ENCODE results near the gene XYLT1. TPM values are rescaled to one million over a fixed set of nuclear protein-coding genes. Genes with fewer than 3 reads are reported as not detected.

The XYLT1 gene
- total RNA-seq, 1 experiment from 2014 or later = 7.5 TPM

DNA sequence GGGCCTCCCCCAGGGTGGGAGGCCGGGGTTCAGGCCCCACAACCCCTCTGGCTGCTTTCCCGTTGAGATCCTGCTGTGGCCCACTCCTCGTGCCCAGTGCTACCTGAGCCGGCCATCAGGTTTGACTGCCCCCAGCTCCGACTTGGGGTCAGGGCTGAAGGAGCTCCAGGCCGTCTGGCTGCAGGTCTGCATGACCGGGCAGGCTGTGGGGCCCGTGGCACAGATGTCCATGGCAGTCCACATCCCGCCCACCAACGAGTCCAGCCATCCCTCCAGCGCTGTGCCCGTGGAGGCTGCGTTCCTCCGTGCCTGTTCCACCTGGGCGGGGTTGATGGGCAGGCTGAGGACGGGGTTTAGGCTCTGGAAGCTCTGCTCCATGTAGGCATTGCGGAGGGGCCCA lies 362.2 kb downstream of the XYLT1 start:
- TF ChIP-seq, protein P1, sequence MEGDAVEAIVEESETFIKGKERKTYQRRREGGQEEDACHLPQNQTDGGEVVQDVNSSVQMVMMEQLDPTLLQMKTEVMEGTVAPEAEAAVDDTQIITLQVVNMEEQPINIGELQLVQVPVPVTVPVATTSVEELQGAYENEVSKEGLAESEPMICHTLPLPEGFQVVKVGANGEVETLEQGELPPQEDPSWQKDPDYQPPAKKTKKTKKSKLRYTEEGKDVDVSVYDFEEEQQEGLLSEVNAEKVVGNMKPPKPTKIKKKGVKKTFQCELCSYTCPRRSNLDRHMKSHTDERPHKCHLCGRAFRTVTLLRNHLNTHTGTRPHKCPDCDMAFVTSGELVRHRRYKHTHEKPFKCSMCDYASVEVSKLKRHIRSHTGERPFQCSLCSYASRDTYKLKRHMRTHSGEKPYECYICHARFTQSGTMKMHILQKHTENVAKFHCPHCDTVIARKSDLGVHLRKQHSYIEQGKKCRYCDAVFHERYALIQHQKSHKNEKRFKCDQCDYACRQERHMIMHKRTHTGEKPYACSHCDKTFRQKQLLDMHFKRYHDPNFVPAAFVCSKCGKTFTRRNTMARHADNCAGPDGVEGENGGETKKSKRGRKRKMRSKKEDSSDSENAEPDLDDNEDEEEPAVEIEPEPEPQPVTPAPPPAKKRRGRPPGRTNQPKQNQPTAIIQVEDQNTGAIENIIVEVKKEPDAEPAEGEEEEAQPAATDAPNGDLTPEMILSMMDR (IDR thresholded peaks at IDR 0.05; ENCODE audit: unreplicated experiment) = no peak
- H3K9me3 Mint-ChIP-seq (ENCODE audit: low read depth, unreplicated experiment) = no peaks in the 10 kb centered on the region
- H3K27me3 Mint-ChIP-seq (ENCODE audit: unreplicated experiment) = peaks cover 38% of the 10 kb centered on the region
- H3K27ac Mint-ChIP-seq (ENCODE audit: unreplicated experiment) = no peak overlapping the region
- H3K36me3 Mint-ChIP-seq (ENCODE audit: insufficient read depth, unreplicated experiment) = no peaks in the 10 kb centered on the region
- CTCF ChIA-PET = no interaction called here
- no peak overlapping the region for H3K4me3 Mint-ChIP-seq (ENCODE audit: low read depth, unreplicated experiment)
- DNase-seq = no peak
- BruUV-seq (replicated peaks) = no TSS peak
- H3K4me1 Mint-ChIP-seq (ENCODE audit: low read depth, unreplicated experiment) = no peaks in the 10 kb centered on the region
- intact Hi-C loops (cut with micrococcal nuclease; ENCODE audit: unreplicated experiment) = no loop called here

DNA sequence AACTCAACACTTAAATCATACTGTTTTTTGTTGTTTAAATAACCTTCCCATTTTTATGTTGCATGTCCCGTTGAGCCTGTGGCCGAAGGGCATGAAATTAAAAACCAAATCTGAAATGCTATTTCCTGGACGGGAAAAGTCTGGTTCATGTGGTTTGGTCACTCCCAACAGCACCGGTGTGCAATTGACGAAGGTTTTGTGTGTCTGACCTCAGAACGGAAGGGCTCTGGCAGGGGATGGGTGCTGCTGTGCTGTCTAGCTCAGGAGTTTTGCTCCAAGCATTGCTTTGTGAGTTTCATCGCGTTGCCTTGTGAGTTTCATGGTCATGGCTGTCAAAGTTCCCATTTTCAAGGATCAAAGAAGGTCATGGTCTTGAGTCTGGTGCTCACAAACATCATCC lies 363.3 kb downstream of the XYLT1 start:
- Mint-ChIP-seq H3K9me3 (ENCODE audit: low read depth, unreplicated experiment) (no peaks in the 10 kb centered on the region), H3K4me3 (ENCODE audit: low read depth, unreplicated experiment) (no peak overlapping the region), H3K27me3 (ENCODE audit: unreplicated experiment) (peaks cover 46% of the 10 kb centered on the region), H3K27ac (ENCODE audit: unreplicated experiment) (no peak overlapping the region), H3K4me1 (ENCODE audit: low read depth, unreplicated experiment) (no peaks in the 10 kb centered on the region), H3K36me3 (ENCODE audit: insufficient read depth, unreplicated experiment) (no peaks in the 10 kb centered on the region)
- no peak for DNase-seq
- TF ChIP-seq, protein P1 (IDR thresholded peaks at IDR 0.05; ENCODE audit: unreplicated experiment) = no peak
- intact Hi-C loops (cut with micrococcal nuclease; ENCODE audit: unreplicated experiment) = no loop called here
- BruUV-seq (replicated peaks) = no TSS peak
- CTCF ChIA-PET = no interaction called here

DNA sequence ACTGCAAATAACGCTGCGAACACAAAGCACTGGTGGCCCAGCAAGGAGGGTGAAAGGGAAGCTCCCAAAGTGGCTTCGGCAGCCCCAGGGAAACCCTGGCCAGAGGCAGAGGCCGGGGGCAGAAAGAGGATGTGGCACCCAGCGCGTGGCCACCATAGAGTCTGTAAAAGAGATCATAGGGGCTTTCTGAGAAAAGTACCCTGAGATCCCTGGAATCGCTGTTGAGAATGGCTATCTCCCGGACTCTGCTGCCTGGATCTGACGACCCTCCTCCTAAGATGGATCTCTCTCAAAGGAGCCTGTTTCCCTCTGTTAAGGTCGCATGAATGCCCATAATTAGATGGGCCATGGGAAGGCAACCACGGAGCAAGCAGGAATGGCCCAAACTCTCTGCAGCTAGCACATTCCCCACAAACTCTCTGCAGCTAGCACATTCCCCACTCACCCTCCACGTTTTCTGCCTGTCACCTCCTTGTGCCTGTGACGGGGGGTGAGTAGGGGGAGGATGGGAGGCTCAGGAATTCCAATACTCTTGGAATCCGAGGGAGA lies 364.4 kb downstream of the XYLT1 start:
- Mint-ChIP-seq H3K36me3 (ENCODE audit: insufficient read depth, unreplicated experiment) (no peaks in the 10 kb centered on the region), H3K27ac (ENCODE audit: unreplicated experiment) (no peak overlapping the region), H3K4me1 (ENCODE audit: low read depth, unreplicated experiment) (no peaks in the 10 kb centered on the region), H3K9me3 (ENCODE audit: low read depth, unreplicated experiment) (peaks cover 3% of the 10 kb centered on the region), H3K4me3 (ENCODE audit: low read depth, unreplicated experiment) (no peak overlapping the region), H3K27me3 (ENCODE audit: unreplicated experiment) (peaks cover 46% of the 10 kb centered on the region)
- intact Hi-C loops (cut with micrococcal nuclease; ENCODE audit: unreplicated experiment) = no loop called here
- CTCF ChIA-PET = no interaction called here
- BruUV-seq (replicated peaks) = no TSS peak
- DNase-seq = no peak
- TF ChIP-seq, protein P1 (IDR thresholded peaks at IDR 0.05; ENCODE audit: unreplicated experiment) = no peak

DNA sequence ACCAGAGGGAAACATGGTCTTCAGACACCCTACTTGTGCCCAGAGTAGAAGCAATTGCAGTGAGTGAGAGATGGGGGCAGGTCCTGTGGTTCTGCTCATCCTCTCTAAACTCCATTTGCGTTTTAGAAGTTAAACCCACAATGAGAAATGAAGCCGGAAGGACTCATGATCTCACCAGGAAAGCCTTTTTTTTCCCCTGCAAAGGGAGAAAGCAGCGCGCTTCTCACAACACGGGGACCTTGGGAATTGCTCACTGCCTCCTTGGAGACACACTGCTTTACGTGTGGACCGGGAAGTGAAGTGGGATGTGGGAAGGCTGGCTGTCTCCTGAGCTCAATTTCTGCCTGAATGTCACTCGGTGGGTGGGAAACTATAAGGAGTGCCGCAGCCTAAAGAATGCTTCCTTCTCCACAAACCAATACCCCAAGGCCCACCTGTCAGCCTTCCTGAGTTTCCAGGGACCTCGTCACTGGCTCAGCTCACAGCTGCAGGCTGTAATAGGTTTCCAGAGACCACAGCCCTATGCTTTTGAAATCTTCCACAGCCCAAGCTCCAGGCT lies 365.4 kb downstream of the XYLT1 start:
- BruUV-seq (replicated peaks) = no TSS peak
- Mint-ChIP-seq H3K36me3 (ENCODE audit: insufficient read depth, unreplicated experiment) (no peaks in the 10 kb centered on the region), H3K9me3 (ENCODE audit: low read depth, unreplicated experiment) (peaks cover 3% of the 10 kb centered on the region), H3K4me1 (ENCODE audit: low read depth, unreplicated experiment) (no peaks in the 10 kb centered on the region), H3K27me3 (ENCODE audit: unreplicated experiment) (peaks cover 46% of the 10 kb centered on the region), H3K4me3 (ENCODE audit: low read depth, unreplicated experiment) (no peak overlapping the region), H3K27ac (ENCODE audit: unreplicated experiment) (no peak overlapping the region)
- CTCF ChIA-PET = no interaction called here
- TF ChIP-seq, protein P1 (IDR thresholded peaks at IDR 0.05; ENCODE audit: unreplicated experiment) = no peak
- intact Hi-C loops (cut with micrococcal nuclease; ENCODE audit: unreplicated experiment) = no loop called here
- DNase-seq = no peak
